Ectodermal cell (in vitro differentiated cells): ENCODE results near the gene GPC6.

ENCODE experiments used
- H3K27ac ChIP-seq: 2 replicates; pipeline ENCODE4 v1.7.0; 2013; ENCODE audit warnings: mild to moderate bottlenecking, low read depth, low read length; ENCODE audit not compliant: insufficient read depth, poor library complexity, severe bottlenecking
- H3K27me3 ChIP-seq: 2 replicates; pipeline ENCODE4 v1.7.0; 2013; ENCODE audit warnings: mild to moderate bottlenecking, low read length; ENCODE audit not compliant: insufficient read depth, control insufficient read depth, poor library complexity, severe bottlenecking
- H3K36me3 ChIP-seq: one replicate; pipeline ENCODE4 v1.7.0; 2013; ENCODE audit warnings: low read length; ENCODE audit not compliant: control insufficient read depth, insufficient read depth
- H3K4me1 ChIP-seq: one replicate; pipeline ENCODE4 v1.7.0; 2013; ENCODE audit warnings: low read length; ENCODE audit not compliant: control insufficient read depth, insufficient read depth
- H3K4me3 ChIP-seq: 2 replicates; pipeline ENCODE4 v1.7.0; 2013; ENCODE audit warnings: low read depth, low read length, control low read depth; ENCODE audit not compliant: insufficient read depth
- H3K9me3 ChIP-seq: 2 replicates; pipeline ENCODE4 v1.7.0; 2013; ENCODE audit warnings: mild to moderate bottlenecking, low read length, moderate library complexity; ENCODE audit not compliant: control insufficient read depth
- WGBS, 2 experiments: methylation state at CpG; one replicate each; pipeline ENCODE4 v1.1.7; 2013; ENCODE audit warnings: missing lambda C conversion rate in 2 of 2; 5-methylcytosine and 5-hydroxymethylcytosine counted together

GPC6 gene

DNA sequence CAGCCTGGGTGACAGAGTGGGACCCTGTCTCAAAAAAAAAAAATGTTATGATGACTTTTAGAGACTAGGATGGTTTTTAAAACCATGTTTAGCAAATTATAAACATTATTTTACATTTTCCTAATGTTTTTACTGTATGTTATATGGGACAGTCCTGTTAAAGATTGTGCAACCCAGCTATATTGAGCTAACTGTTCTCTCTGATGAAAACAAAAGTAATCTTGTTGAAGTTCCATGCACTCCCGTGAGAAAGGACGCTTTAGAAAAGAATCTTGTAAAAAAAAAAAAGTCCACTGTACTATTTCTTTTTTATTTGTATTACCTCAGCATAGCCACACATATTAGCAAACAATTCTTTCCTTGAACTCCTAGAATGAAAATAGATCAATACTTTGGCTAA, 801.6 kb downstream of the GPC6 start:
- Histone ChIP-seq H3K27ac (no peak overlapping the region), H3K27me3 (no peaks in the 10 kb centered on the region), H3K36me3 (no peaks in the 10 kb centered on the region), H3K4me1 (no peaks in the 10 kb centered on the region), H3K4me3 (no peak overlapping the region), H3K9me3 (no peaks in the 10 kb centered on the region)
- 71 to 85% methylated on average over 1 to 2 of the region's 2 CpGs for WGBS, 2 experiments

DNA sequence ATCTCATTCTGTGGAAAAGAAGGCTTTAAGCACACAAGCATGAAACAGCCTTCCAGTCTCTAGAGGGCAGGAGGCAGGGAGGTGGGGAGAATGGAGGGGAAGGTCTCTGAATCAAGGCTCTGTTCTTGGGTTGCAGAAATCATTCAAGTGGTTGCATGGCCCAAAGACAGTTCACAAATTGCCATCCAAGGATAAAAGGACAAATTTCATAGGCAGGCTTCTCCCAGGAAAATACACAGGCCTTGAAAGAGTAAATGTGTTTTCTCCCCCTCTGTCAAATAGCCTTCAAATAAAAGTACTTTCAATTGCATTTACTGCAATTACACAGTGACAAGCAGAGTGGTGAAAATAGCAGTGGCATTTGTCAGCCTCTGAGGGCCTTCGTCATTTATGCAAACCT, 802.0 kb downstream of the GPC6 start:
- Histone ChIP-seq H3K27me3 (no peaks in the 10 kb centered on the region), H3K4me1 (no peaks in the 10 kb centered on the region), H3K36me3 (no peaks in the 10 kb centered on the region), H3K27ac (no peak overlapping the region), H3K4me3 (no peak overlapping the region), H3K9me3 (no peaks in the 10 kb centered on the region)
- 48 to 50% methylated on average over 1 of the region's 1 CpG for WGBS, 2 experiments

DNA sequence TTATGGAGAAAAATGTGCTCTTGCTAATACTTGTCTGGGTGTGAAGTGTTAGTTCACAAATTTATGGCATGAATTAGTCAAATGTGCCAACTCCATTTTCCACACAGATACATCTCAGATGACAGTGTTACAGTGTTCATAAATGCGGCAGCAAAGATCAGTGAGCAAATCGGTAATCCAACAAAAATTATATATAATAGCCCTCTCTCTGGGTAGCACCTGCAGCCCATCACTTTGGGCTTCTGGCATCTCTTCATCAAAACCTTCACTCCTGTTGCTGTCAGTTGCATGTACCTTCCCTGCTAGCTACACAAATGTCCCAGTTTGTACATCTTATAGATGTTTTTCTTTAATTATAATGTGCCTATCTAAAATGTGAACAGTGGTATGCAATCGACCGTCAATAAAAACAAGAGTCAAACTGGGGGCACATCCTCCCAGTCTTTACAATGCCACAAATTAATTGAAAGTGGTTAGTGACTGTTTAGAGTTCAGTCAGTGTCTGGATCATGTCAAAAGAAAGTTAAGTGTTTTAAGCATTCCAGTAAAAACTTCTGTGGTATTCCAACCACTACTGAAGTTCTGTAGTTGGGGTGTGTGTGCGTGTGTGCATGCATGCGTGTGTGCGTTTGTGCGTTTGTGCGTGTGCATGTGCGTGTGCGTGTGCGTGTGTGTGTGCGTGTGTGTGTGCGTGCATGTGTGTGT, 804.0 kb downstream of the GPC6 start:
- no peaks in the 10 kb centered on the region for H3K9me3 ChIP-seq
- no peak overlapping the region for H3K27ac ChIP-seq
- 94 to 97% methylated on average over 12 to 14 of the region's 14 CpGs for WGBS, 2 experiments
- no peaks in the 10 kb centered on the region for H3K36me3 ChIP-seq
- H3K4me3 ChIP-seq, result no peak overlapping the region
- H3K27me3 ChIP-seq, result no peaks in the 10 kb centered on the region
- peaks cover 4% of the 10 kb centered on the region for H3K4me1 ChIP-seq

- no peaks in the 10 kb centered on the region for H3K9me3 ChIP-seq
- H3K4me1 ChIP-seq, result peaks cover 4% of the 10 kb centered on the region
- no peak overlapping the region for H3K27ac ChIP-seq
- 93 to 100% methylated on average over 3 of the region's 3 CpGs for WGBS, 2 experiments
- H3K36me3 ChIP-seq, result no peaks in the 10 kb centered on the region
- no peaks in the 10 kb centered on the region for H3K27me3 ChIP-seq
- no peak overlapping the region for H3K4me3 ChIP-seq
Measured at GRCh38 chr13:94031609-94032008, 805.0 kb downstream of the GPC6 start.

GRCh38 chr13:94033098-94033497, 806.5 kb downstream of the GPC6 start:
- Histone ChIP-seq H3K36me3 (no peaks in the 10 kb centered on the region), H3K9me3 (no peaks in the 10 kb centered on the region), H3K27me3 (no peaks in the 10 kb centered on the region), H3K4me3 (no peak overlapping the region), H3K4me1 (peaks cover 4% of the 10 kb centered on the region), H3K27ac (no peak overlapping the region)
- 94 to 100% methylated on average over 1 of the region's 1 CpG for WGBS, 2 experiments

GRCh38 chr13:94033830-94034642, 807.4 kb downstream of the GPC6 start:
- H3K36me3 ChIP-seq, result no peaks in the 10 kb centered on the region
- no peak overlapping the region for H3K4me3 ChIP-seq
- H3K4me1 ChIP-seq, result peaks cover 4% of the 10 kb centered on the region
- H3K27ac ChIP-seq, result no peak overlapping the region
- no peaks in the 10 kb centered on the region for H3K27me3 ChIP-seq
- no peaks in the 10 kb centered on the region for H3K9me3 ChIP-seq
- 75 to 76% methylated on average over 6 to 7 of the region's 7 CpGs for WGBS, 2 experiments

- 96 to 98% methylated on average over 4 to 5 of the region's 5 CpGs for WGBS, 2 experiments
- no peaks in the 10 kb centered on the region for H3K4me1 ChIP-seq
- no peaks in the 10 kb centered on the region for H3K9me3 ChIP-seq
- no peak overlapping the region for H3K27ac ChIP-seq
- no peaks in the 10 kb centered on the region for H3K36me3 ChIP-seq
- no peaks in the 10 kb centered on the region for H3K27me3 ChIP-seq
- H3K4me3 ChIP-seq, result no peak overlapping the region
Measured at GRCh38 chr13:94050039-94050438, 823.4 kb downstream of the GPC6 start.

DNA sequence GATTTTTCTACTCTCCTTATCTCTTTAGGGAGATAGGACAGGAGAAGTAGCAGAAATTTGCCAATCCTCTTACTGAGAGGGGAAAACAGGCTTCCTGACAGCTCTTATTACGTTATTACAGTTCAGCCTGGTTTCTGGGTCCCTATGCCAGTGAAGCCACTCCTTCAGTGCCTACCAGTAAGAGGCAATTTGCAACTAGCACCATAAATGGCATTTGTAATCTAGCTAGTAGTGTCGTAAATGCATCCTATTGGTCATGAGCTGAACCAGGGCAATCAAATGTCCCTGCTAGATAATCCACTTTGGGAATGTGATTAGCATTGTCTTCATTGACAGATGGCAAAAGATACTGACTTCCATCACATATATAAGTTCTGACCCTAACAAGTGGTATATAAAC, 824.1 kb downstream of the GPC6 start:
- no peaks in the 10 kb centered on the region for H3K27me3 ChIP-seq
- WGBS, 2 experiments, result 87 to 92% methylated on average over 2 of the region's 2 CpGs
- H3K4me3 ChIP-seq, result no peak overlapping the region
- H3K27ac ChIP-seq, result no peak overlapping the region
- no peaks in the 10 kb centered on the region for H3K36me3 ChIP-seq
- no peaks in the 10 kb centered on the region for H3K4me1 ChIP-seq
- no peaks in the 10 kb centered on the region for H3K9me3 ChIP-seq

- no peaks in the 10 kb centered on the region for H3K36me3 ChIP-seq
- no peaks in the 10 kb centered on the region for H3K9me3 ChIP-seq
- H3K4me3 ChIP-seq, result no peak overlapping the region
- H3K27me3 ChIP-seq, result no peaks in the 10 kb centered on the region
- 95 to 97% methylated on average over 11 of the region's 11 CpGs for WGBS, 2 experiments
- no peak overlapping the region for H3K27ac ChIP-seq
- H3K4me1 ChIP-seq, result no peaks in the 10 kb centered on the region
Measured at GRCh38 chr13:94053986-94054593, 827.5 kb downstream of the GPC6 start.

DNA sequence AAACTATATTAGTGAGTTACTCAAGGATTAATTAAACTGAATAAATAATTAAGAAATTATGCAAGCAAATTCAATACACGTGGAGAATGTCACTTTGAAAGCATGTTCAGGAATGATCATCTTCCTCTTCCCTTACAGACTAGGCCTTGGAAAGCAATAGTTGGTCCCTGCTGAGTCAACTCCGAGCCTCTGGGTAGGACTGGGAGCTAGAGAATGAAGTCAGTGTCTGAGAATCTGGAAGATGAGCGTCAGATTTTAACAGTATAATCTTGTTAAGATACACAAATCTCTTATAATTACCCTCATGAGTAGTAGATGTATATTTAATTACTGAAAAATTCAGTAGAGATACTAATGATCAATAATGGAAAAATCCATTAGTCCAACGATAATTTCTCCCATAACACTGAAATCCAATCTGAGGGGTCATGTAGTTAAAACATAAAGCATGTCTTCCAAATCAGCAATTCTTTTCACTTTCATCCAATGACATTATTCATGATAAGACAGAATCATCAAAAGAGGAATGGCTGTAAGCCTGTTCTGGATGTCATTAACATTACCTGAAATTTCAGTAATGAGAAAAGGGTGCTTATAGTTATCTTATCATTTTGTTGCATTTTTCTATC, 829.9 kb downstream of the GPC6 start:
- WGBS, 2 experiments, result 90 to 94% methylated on average over 2 to 4 of the region's 4 CpGs
- no peak overlapping the region for H3K27ac ChIP-seq

More for the DNA sequence above, 829.9 kb downstream of the GPC6 start:
- no peak overlapping the region for H3K4me3 ChIP-seq
- no peaks in the 10 kb centered on the region for H3K4me1 ChIP-seq
- H3K36me3 ChIP-seq, result no peaks in the 10 kb centered on the region
- no peaks in the 10 kb centered on the region for H3K9me3 ChIP-seq
- no peaks in the 10 kb centered on the region for H3K27me3 ChIP-seq
